DOHH2 (cell line): ENCODE measurements around the gene TMEM260.

Experiments used
- CTCF ChIP-seq: fragments of 200-600 bp; sonication (generic); IDR thresholded peaks from one replicate; pipeline ENCODE4 v1.5.1; 2014; ENCODE audit warnings: antibody characterized with exemption, mild to moderate bottlenecking, low read depth, low read length; ENCODE audit not compliant: poor library complexity, severe bottlenecking
- EZH2phosphoT487 ChIP-seq: fragments of 200-600 bp; sonication (generic); IDR thresholded peaks from 2 replicates; pipeline ENCODE4 v1.6.1; 2017; ENCODE audit warnings: borderline replicate concordance, mild to moderate bottlenecking, antibody characterized with exemption, low read length, moderate library complexity, mixed read lengths

- no peak for TF ChIP-seq CTCF
- TF ChIP-seq EZH2phosphoT487: no peak
Observed at GRCh38 chr14:56594428-56594827, 14.8 kb downstream of the TMEM260 start.
